Left kidney (tissue), 2 donors: Measurements from ENCODE around the gene ECSIT. TPM values are rescaled to one million over a fixed set of nuclear protein-coding genes. Genes with fewer than 3 reads are reported as not detected.

ENCODE experiments used
- DNase-seq: peaks from one replicate; pipeline ENCODE4 v3.0.0-alpha.2; 2013
- polyA plus RNA-seq: library from polyadenylated mRNA; unstranded; fragments of 120-200 nt; gene quantifications from one replicate; pipeline ENCODE4 v1.2.1, GENCODE V29; 2013; ENCODE audit not compliant: insufficient read length

ECSIT gene
- polyA plus RNA-seq, 1 donor, result 31.0 TPM

- peak; percentile 96 for DNase-seq
These were observed 23.3 kb downstream of the ECSIT start, which contains the start of gene ZNF653 for GRCh38 chr19:11505504-11506100. Gene ZNF653 (minus strand): TSS chr19:11505839. CDS start chr19:11505786, 53 bp downstream.

- DNase-seq, result peak; percentile 93
These were observed 23.9 kb downstream of the ECSIT start for GRCh38 chr19:11505032-11505503.

GRCh38 chr19:11504502-11505031 lies 24.4 kb downstream of the ECSIT start:
- DNase-seq, result no peak

- DNase-seq, result no peak
These were observed 29.0 kb downstream of the ECSIT start for GRCh38 chr19:11499890-11500420.

GRCh38 chr19:11499220-11499726 lies 29.7 kb downstream of the ECSIT start:
- DNase-seq, result no peak

GRCh38 chr19:11496391-11497163 lies 32.4 kb downstream of the ECSIT start:
- peak; percentile 26 for DNase-seq

- DNase-seq, result no peak
These were observed 33.0 kb downstream of the ECSIT start for GRCh38 chr19:11495885-11496284.

GRCh38 chr19:11495481-11495880 lies 33.5 kb downstream of the ECSIT start:
- no peak for DNase-seq

- no peak for DNase-seq
These were observed 34.2 kb downstream of the ECSIT start for GRCh38 chr19:11494634-11495285.

GRCh38 chr19:11489378-11489777 lies 39.6 kb downstream of the ECSIT start:
- DNase-seq, result no peak

GRCh38 chr19:11486661-11487503 lies 42.1 kb downstream of the ECSIT start:
- DNase-seq, result no peak

GRCh38 chr19:11485245-11485837 lies 43.6 kb downstream of the ECSIT start:
- DNase-seq, result no peak

- DNase-seq, result no peak
These were observed 45.4 kb downstream of the ECSIT start for GRCh38 chr19:11483366-11484111.

GRCh38 chr19:11482384-11483050 lies 46.4 kb downstream of the ECSIT start:
- DNase-seq, result peak; percentile 61

GRCh38 chr19:11481534-11482383 lies 47.2 kb downstream of the ECSIT start:
- peak; percentile 41 for DNase-seq

- DNase-seq, result no peak
These were observed 48.0 kb downstream of the ECSIT start, which contains the start of gene ELAVL3 for GRCh38 chr19:11480715-11481533. Gene ELAVL3 (minus strand): TSS chr19:11481046. CDS start chr19:11480608, 438 bp downstream.
